Endothelial cell (in vitro differentiated cells): ENCODE measurements around the gene INO80E. TPM values are rescaled to one million over a fixed set of nuclear protein-coding genes. Genes with fewer than 3 reads are reported as not detected.
"Not testable (repeated sequence)": the region's sequence is repeated elsewhere in the genome, so short reads cannot be mapped to it uniquely, and the experiment has no call there.

Experiments used
- DNase-seq: peaks from one replicate; pipeline ENCODE4 v3.0.0; 2021; ENCODE audit warnings: low spot score
- H3K27ac Mint-ChIP-seq: one replicate; pipeline ENCODE4 v1.8.0; 2021; ENCODE audit warnings: mixed read lengths, inconsistent platforms; ENCODE audit not compliant: unreplicated experiment
- H3K27me3 Mint-ChIP-seq: one replicate; pipeline ENCODE4 v1.8.0; 2021; ENCODE audit warnings: mild to moderate bottlenecking, moderate library complexity, mixed read lengths, inconsistent platforms; ENCODE audit not compliant: unreplicated experiment
- H3K36me3 Mint-ChIP-seq: one replicate; pipeline ENCODE4 v1.8.0; 2021; ENCODE audit warnings: mild to moderate bottlenecking, low read depth, mixed read lengths, inconsistent platforms; ENCODE audit not compliant: unreplicated experiment
- H3K4me1 Mint-ChIP-seq: one replicate; pipeline ENCODE4 v1.8.0; 2021; ENCODE audit warnings: mild to moderate bottlenecking, mixed read lengths, inconsistent platforms; ENCODE audit not compliant: unreplicated experiment
- H3K4me3 Mint-ChIP-seq: one replicate; pipeline ENCODE4 v1.8.0; 2021; ENCODE audit warnings: mild to moderate bottlenecking, mixed read lengths, inconsistent platforms; ENCODE audit not compliant: unreplicated experiment
- H3K9me3 Mint-ChIP-seq: one replicate; pipeline ENCODE4 v1.8.0; 2021; ENCODE audit warnings: mixed read lengths, inconsistent platforms; ENCODE audit not compliant: unreplicated experiment
- CTCF ChIP-seq: fragments of 200-600 bp; sonication (generic); IDR thresholded peaks from one replicate; pipeline ENCODE4 v1.5.0; 2021; ENCODE audit warnings: antibody characterized with exemption; ENCODE audit not compliant: unreplicated experiment
- total RNA-seq: library from RNA; stranded (reverse); fragmentation: NEBNext Ultra II Directional; extraction: Animal tissue kit (Norgen Biotek cat#: 25700); gene quantifications from one replicate; pipeline ENCODE4 v1.2.1, GENCODE V29; 2021; ENCODE audit not compliant: unreplicated experiment

The INO80E gene
- total RNA-seq, 1 donor from 2014 or later, result 94.4 TPM

GRCh38 chr16:30009085-30009862 lies 13.2 kb downstream of the INO80E start:
- Mint-ChIP-seq H3K4me3 (no peak overlapping the region), H3K27me3 (peaks cover 23% of the 10 kb centered on the region), H3K27ac (no peak overlapping the region), H3K4me1 (peaks cover 10% of the 10 kb centered on the region), H3K9me3 (no peaks in the 10 kb centered on the region), H3K36me3 (peaks cover 4% of the 10 kb centered on the region)
- DNase-seq, result no peak
- TF ChIP-seq CTCF, result no peak

GRCh38 chr16:30009990-30010843 lies 14.2 kb downstream of the INO80E start:
- no peak for TF ChIP-seq CTCF
- no peak overlapping the region for H3K27ac Mint-ChIP-seq

GRCh38 chr16:30010844-30011713 lies 15.0 kb downstream of the INO80E start, which contains the start of gene DOC2A:
Gene DOC2A, minus strand, starts transcription at chr16:30011027. Its CDS starts 805 bp downstream, at chr16:30010222.
- peak; percentile 18 for DNase-seq
- no peaks in the 10 kb centered on the region for H3K9me3 Mint-ChIP-seq
- no peak within 1 kb of the TSS for H3K27ac Mint-ChIP-seq
- peaks cover 23% of the 10 kb centered on the region for H3K27me3 Mint-ChIP-seq
- peaks cover 4% of the 10 kb centered on the region for H3K36me3 Mint-ChIP-seq
- no peak for TF ChIP-seq CTCF
- H3K4me1 Mint-ChIP-seq, result peaks cover 10% of the 10 kb centered on the region
- H3K4me3 Mint-ChIP-seq, result peak within 1 kb of the TSS; percentile 92

More at GRCh38 chr16:30009990-30010843, 14.2 kb downstream of the INO80E start:
- DNase-seq, result no peak
- H3K4me1 Mint-ChIP-seq, result peaks cover 10% of the 10 kb centered on the region
- H3K4me3 Mint-ChIP-seq, result peak overlapping the region; percentile 83
- no peaks in the 10 kb centered on the region for H3K9me3 Mint-ChIP-seq
- peaks cover 4% of the 10 kb centered on the region for H3K36me3 Mint-ChIP-seq
- H3K27me3 Mint-ChIP-seq, result peaks cover 23% of the 10 kb centered on the region

- H3K27ac Mint-ChIP-seq, result peak overlapping the region; percentile 74
- peak overlapping the region; percentile 92 for H3K4me3 Mint-ChIP-seq
- peaks cover 4% of the 10 kb centered on the region for H3K36me3 Mint-ChIP-seq
- TF ChIP-seq CTCF, result no peak
- H3K9me3 Mint-ChIP-seq, result no peaks in the 10 kb centered on the region
- peaks cover 20% of the 10 kb centered on the region for H3K27me3 Mint-ChIP-seq
- peak; percentile 9 for DNase-seq
- peaks cover 10% of the 10 kb centered on the region for H3K4me1 Mint-ChIP-seq
Measured at GRCh38 chr16:30011714-30012504, 15.9 kb downstream of the INO80E start.

GRCh38 chr16:30012598-30012997 lies 16.6 kb downstream of the INO80E start:
- DNase-seq, H3K9me3 Mint-ChIP-seq, H3K4me1 Mint-ChIP-seq, H3K36me3 Mint-ChIP-seq, H3K4me3 Mint-ChIP-seq, H3K27ac Mint-ChIP-seq: not testable (repeated sequence)
- peaks cover 22% of the 10 kb centered on the region for H3K27me3 Mint-ChIP-seq

GRCh38 chr16:30015450-30015849 lies 19.4 kb downstream of the INO80E start:
- H3K36me3 Mint-ChIP-seq, DNase-seq, H3K9me3 Mint-ChIP-seq, H3K4me1 Mint-ChIP-seq, H3K4me3 Mint-ChIP-seq, H3K27ac Mint-ChIP-seq: not testable (repeated sequence)
- peaks cover 15% of the 10 kb centered on the region for H3K27me3 Mint-ChIP-seq
